AG10803 (cell line): ENCODE results near the gene B3GALT4.
A peak's percentile ranks its signal among the peaks of the same experiment; 100 is the strongest.
"Not testable (repeated sequence)": the region's sequence is repeated elsewhere in the genome, so short reads cannot be mapped to it uniquely, and the experiment has no call there.

ENCODE experiments used
- DNase-seq: peaks from one replicate; pipeline ENCODE4 v3.0.0; 2010; ENCODE audit warnings: low read depth
- H3K4me3 ChIP-seq: 2 replicates; pipeline ENCODE4 v1.5.1; 2011; ENCODE audit warnings: mild to moderate bottlenecking, low read length, control low read depth
- CTCF ChIP-seq: conservative IDR thresholded peaks from 2 replicates; pipeline ENCODE4 v1.5.1; 2011; ENCODE audit warnings: mild to moderate bottlenecking, low read length, control low read depth, inconsistent platforms

Gene B3GALT4

GRCh38 chr6:33278392-33278741, 1.4 kb downstream of the B3GALT4 start:
- TF ChIP-seq CTCF, result no peak
- no peak overlapping the region for H3K4me3 ChIP-seq

GRCh38 chr6:33278810-33279209, 1.9 kb downstream of the B3GALT4 start:
- no peak overlapping the region for H3K4me3 ChIP-seq
- TF ChIP-seq CTCF, result no peak
- DNase-seq, result no peak

More at GRCh38 chr6:33278392-33278741, 1.4 kb downstream of the B3GALT4 start:
- no peak for DNase-seq

- no peak overlapping the region for H3K4me3 ChIP-seq
- no peak for TF ChIP-seq CTCF
- DNase-seq, result no peak
Measured at GRCh38 chr6:33279257-33279695, 2.4 kb downstream of the B3GALT4 start.

- no peak overlapping the region for H3K4me3 ChIP-seq
- peak; percentile 34 for DNase-seq
- peak; percentile 57 for TF ChIP-seq CTCF
Measured at GRCh38 chr6:33279971-33280511, 3.1 kb downstream of the B3GALT4 start.

- no peak overlapping the region for H3K4me3 ChIP-seq
- no peak for TF ChIP-seq CTCF
- no peak for DNase-seq
Measured at GRCh38 chr6:33280539-33280938, 3.6 kb downstream of the B3GALT4 start.

- H3K4me3 ChIP-seq, DNase-seq: not testable (repeated sequence)
Measured at GRCh38 chr6:33285214-33285613, 8.3 kb downstream of the B3GALT4 start.

- no peak overlapping the region; the same call in 1 of the 2 replicates for H3K4me3 ChIP-seq
- TF ChIP-seq CTCF, result no peak
- no peak for DNase-seq
Measured at GRCh38 chr6:33286946-33287914, 10.3 kb downstream of the B3GALT4 start.
